Natural killer cell (primary cell): ENCODE measurements around the gene EYS. TPM values are rescaled to one million over a fixed set of nuclear protein-coding genes. Genes with fewer than 3 reads are reported as not detected.

Source experiments
- ATAC-seq, 3 donors: fragments of 150-1000 bp in 2 of 3; fragments of 200-7000 bp in 1 of 3; cut with Tn5 transposase; 1 replicate in 1 of 3; 2 replicates in 2 of 3; pipeline ENCODE4 v1.10.0; 2021; ENCODE audit warnings: mild to moderate bottlenecking in 2 of 3, moderate library complexity in 2 of 3
- DNase-seq, 2 donors: peaks; one replicate each; pipeline versions ENCODE4 v3.0.0 to v3.0.0-alpha.2; 2013 to 2021; ENCODE audit warnings: mixed read lengths in 1 of 2
- H3K27ac ChIP-seq: one replicate; pipeline ENCODE4 v1.5.1; 2013; ENCODE audit warnings: mild to moderate bottlenecking, low read length
- H3K27me3 ChIP-seq: one replicate; pipeline ENCODE4 v1.6.1; 2013; ENCODE audit warnings: low read length; ENCODE audit not compliant: control insufficient read depth, insufficient read depth
- H3K36me3 ChIP-seq: one replicate; pipeline ENCODE4 v1.6.1; 2013; ENCODE audit warnings: low read length; ENCODE audit not compliant: control insufficient read depth, insufficient read depth
- H3K4me1 ChIP-seq: one replicate; pipeline ENCODE4 v1.6.1; 2013; ENCODE audit warnings: low read length; ENCODE audit not compliant: control insufficient read depth, insufficient read depth
- H3K4me3 ChIP-seq: one replicate; pipeline ENCODE4 v1.5.1; 2013; ENCODE audit warnings: low read length
- H3K9me3 ChIP-seq: one replicate; pipeline ENCODE4 v1.6.1; 2013; ENCODE audit warnings: low read length; ENCODE audit not compliant: control insufficient read depth, insufficient read depth
- H3K27ac Mint-ChIP-seq, 2 donors: one replicate each; pipeline ENCODE4 v1.8.0; 2022; ENCODE audit warnings: mild to moderate bottlenecking in 2 of 2, mixed read lengths in 2 of 2, moderate library complexity in 1 of 2
- H3K27me3 Mint-ChIP-seq, 2 donors: one replicate each; pipeline ENCODE4 v1.8.0; 2022; ENCODE audit warnings: low read depth in 2 of 2, mixed read lengths in 2 of 2
- H3K36me3 Mint-ChIP-seq: one replicate; pipeline ENCODE4 v1.8.0; 2022; ENCODE audit warnings: mixed read lengths
- H3K4me1 Mint-ChIP-seq, 2 donors: one replicate each; pipeline ENCODE4 v1.8.0; 2022; ENCODE audit warnings: mixed read lengths in 2 of 2
- H3K4me3 Mint-ChIP-seq: one replicate; pipeline ENCODE4 v1.8.0; 2022; ENCODE audit warnings: mild to moderate bottlenecking, moderate library complexity, mixed read lengths
- H3K9me3 Mint-ChIP-seq, 2 donors: one replicate each; pipeline ENCODE4 v1.8.0; 2022; ENCODE audit warnings: mixed read lengths in 2 of 2
- CTCF ChIP-seq: fragments of 200-600 bp; IDR thresholded peaks from one replicate; pipeline ENCODE4 v1.8.0; 2022; ENCODE audit warnings: antibody characterized with exemption
- WGBS: methylation state at CpG from one replicate; pipeline ENCODE4 v1.1.7; 2013; ENCODE audit warnings: missing lambda C conversion rate; ENCODE audit not compliant: insufficient coverage; 5-methylcytosine and 5-hydroxymethylcytosine counted together
- intact Hi-C: fragments of 100-400 bp; cut with micrococcal nuclease; formaldehyde crosslinking; loops from one replicate; pipeline ENCODE4 v1.14.2; 2022
- total RNA-seq, 4 donors: library from RNA; stranded (reverse); fragments of 120-200 nt in 1 of 4; gene quantifications; one replicate each; pipeline versions ENCODE4 v1.2.3 to v1.2.4, GENCODE V29; 2013 to 2022

Gene EYS
- total RNA-seq, 3 donors from 2014 or later (not counting 1 experiment from before 2014, with no cell fraction given) = 0.55 TPM; not detected in 2

- Mint-ChIP-seq H3K27me3 (no peaks in the 10 kb centered on the region), H3K4me1 (no peaks in the 10 kb centered on the region), H3K36me3 (no peaks in the 10 kb centered on the region), H3K27ac (no peak overlapping the region), H3K9me3 (peaks cover 2 to 5% of the 10 kb centered on the region in 2 donors), H3K4me3 (no peak overlapping the region)
- H3K36me3 ChIP-seq = no peaks in the 10 kb centered on the region
- no peaks in the 10 kb centered on the region for H3K27me3 ChIP-seq
- WGBS = 75% methylated on average over 4 of the region's 4 CpGs
- H3K9me3 ChIP-seq = no peaks in the 10 kb centered on the region
- intact Hi-C loops = no loop called here
- DNase-seq (no peak), ATAC-seq (no peak)
- no peaks in the 10 kb centered on the region for H3K4me1 ChIP-seq
- no peak overlapping the region for H3K27ac ChIP-seq
- no peak overlapping the region for H3K4me3 ChIP-seq
- TF ChIP-seq CTCF = no peak
Observed at GRCh38 chr6:64985726-64986125, 721.3 kb downstream of the EYS start.

GRCh38 chr6:64984948-64985347 lies 722.1 kb downstream of the EYS start:
- Mint-ChIP-seq H3K9me3 (peaks cover 2 to 5% of the 10 kb centered on the region in 2 donors), H3K36me3 (no peaks in the 10 kb centered on the region), H3K4me3 (no peak overlapping the region), H3K27ac (no peak overlapping the region), H3K4me1 (no peaks in the 10 kb centered on the region), H3K27me3 (no peaks in the 10 kb centered on the region)
- Histone ChIP-seq H3K36me3 (no peaks in the 10 kb centered on the region), H3K27ac (no peak overlapping the region), H3K4me1 (no peaks in the 10 kb centered on the region), H3K4me3 (no peak overlapping the region), H3K27me3 (no peaks in the 10 kb centered on the region), H3K9me3 (no peaks in the 10 kb centered on the region)
- WGBS = 100% methylated on average over 1 of the region's 1 CpG
- DNase-seq (no peak), ATAC-seq (no peak)
- TF ChIP-seq CTCF = no peak
- intact Hi-C loops = no loop called here

- no peaks in the 10 kb centered on the region for H3K27me3 ChIP-seq
- no peaks in the 10 kb centered on the region for H3K36me3 Mint-ChIP-seq
- H3K27ac Mint-ChIP-seq = no peak overlapping the region
- H3K4me1 Mint-ChIP-seq = no peaks in the 10 kb centered on the region
- no peak overlapping the region for H3K4me3 ChIP-seq
- H3K9me3 ChIP-seq = no peaks in the 10 kb centered on the region
- no peak for ATAC-seq
- intact Hi-C loops = no loop called here
- no peak overlapping the region for H3K4me3 Mint-ChIP-seq
- DNase-seq = no peak
- H3K4me1 ChIP-seq = no peaks in the 10 kb centered on the region
- no CpG with 5 or more reads among the region's 4 CpGs for WGBS
- H3K9me3 Mint-ChIP-seq = peaks cover 2 to 9% of the 10 kb centered on the region in 2 donors
- no peak overlapping the region for H3K27ac ChIP-seq
- no peaks in the 10 kb centered on the region for H3K27me3 Mint-ChIP-seq
- H3K36me3 ChIP-seq = no peaks in the 10 kb centered on the region
- TF ChIP-seq CTCF = no peak
Observed at GRCh38 chr6:64983089-64983488, 723.9 kb downstream of the EYS start.

GRCh38 chr6:64973142-64973541 lies 733.9 kb downstream of the EYS start:
- no CpG with 5 or more reads among the region's 2 CpGs for WGBS
- H3K9me3 Mint-ChIP-seq = peaks cover 14 to 20% of the 10 kb centered on the region in 2 donors
- no peak overlapping the region for H3K27ac ChIP-seq
- intact Hi-C loops = no loop called here
- H3K4me3 ChIP-seq = no peak overlapping the region
- H3K27ac Mint-ChIP-seq = no peak overlapping the region
- H3K27me3 Mint-ChIP-seq = no peaks in the 10 kb centered on the region
- ATAC-seq = no peak
- H3K4me1 Mint-ChIP-seq = no peaks in the 10 kb centered on the region
- H3K4me1 ChIP-seq = no peaks in the 10 kb centered on the region
- DNase-seq = no peak
- no peak overlapping the region for H3K4me3 Mint-ChIP-seq
- H3K36me3 Mint-ChIP-seq = no peaks in the 10 kb centered on the region
- no peaks in the 10 kb centered on the region for H3K36me3 ChIP-seq
- H3K9me3 ChIP-seq = no peaks in the 10 kb centered on the region
- no peaks in the 10 kb centered on the region for H3K27me3 ChIP-seq
- no peak for TF ChIP-seq CTCF
